Inflammatory macrophage treated with lipopolysaccharide for 4 hours (primary cell): ENCODE data around the gene PPP1R3C.

Experiments used
- DNase-seq: peaks from one replicate; pipeline ENCODE4 v3.0.0-alpha.2; 2020

The PPP1R3C gene

DNA sequence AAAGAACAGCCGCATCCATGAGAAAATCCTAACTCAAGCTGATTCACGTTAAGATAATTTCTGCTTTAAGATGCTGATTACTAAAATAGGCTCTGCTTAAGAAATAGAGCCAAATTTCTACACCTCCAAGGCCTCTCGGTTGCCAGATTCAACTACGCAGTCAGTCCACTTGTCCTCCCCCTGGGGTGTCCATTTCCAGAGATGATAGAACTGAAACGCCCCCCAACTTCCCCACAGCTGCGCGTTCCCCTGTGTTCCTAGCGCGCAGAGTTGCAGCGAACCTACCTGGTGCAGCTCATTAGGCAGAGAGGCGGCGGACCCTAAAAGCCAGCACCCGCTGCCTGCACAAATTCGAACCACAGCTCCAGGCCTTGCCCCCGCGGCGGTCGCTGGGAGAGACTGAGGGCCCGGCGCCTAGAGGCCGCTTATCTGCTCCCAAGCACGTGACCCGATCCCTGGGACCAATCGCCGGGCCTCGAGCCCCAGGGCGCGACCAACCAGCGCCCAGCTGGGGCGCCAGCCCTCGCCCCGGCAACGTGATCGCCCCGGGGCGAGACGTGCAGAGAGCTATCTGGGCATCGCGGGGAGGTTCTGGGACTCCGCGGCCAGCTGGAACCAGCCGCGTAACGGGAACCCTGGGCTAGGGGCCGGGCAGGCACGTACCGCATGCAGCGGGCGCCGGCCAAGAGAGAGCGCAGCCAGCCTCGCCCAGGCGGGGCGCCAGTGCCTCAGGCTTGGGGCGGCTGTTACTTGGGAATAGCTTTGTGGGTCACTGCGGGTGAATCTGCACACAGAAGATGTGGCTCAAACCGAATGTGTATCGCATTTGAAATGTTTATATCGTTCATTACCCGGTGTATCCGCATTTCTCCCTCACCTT, at the start of gene PPP1R3C:
Gene PPP1R3C (minus strand): TSS at position 401 of the 880 bp plus-strand sequence. CDS start 102 bp downstream, at position 299.
- DNase-seq, result peak; percentile 26

DNA sequence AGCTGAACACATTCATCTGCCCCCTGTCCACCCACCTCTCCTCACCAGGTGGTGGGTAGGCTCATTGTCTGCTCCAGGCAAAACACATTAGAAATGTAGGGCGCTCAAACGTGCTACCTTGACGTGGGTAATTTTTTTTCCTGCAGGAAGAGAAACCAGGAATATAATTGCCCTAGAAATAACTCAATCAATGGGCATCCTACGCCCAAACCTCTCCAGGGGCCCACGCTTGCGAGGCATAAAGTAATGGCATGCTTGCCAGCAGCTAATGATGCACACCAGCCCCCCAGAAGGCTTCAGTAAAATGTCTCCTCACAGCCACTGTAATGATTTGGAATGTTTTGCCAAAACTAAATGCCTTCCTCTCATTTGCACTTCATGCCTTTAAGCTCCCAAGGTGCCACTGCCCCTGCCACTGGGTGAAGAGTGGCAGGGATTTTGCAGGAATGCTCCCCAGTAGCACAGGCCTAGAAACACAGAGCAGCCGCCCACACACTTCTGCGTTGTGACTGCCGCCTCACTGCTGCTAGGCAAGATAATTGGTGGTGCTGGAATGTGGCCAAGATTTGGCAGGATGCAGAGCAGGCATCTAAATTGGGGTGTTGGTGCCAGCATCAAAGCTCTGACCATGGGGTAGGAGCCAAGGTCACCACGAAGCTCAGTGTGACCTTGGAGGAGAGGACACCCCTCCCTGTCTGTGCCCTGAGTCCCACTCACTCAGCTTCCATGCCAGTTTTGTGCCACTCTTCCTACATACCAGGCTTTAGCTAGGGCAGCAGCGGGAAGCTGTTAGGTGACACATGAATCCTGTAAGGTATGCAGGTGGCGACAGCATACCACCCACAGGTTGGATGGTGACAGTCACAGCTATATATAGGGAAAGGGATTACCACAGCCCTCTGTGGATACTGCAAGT, 48.7 kb upstream of the PPP1R3C start:
- no peak for DNase-seq

DNA sequence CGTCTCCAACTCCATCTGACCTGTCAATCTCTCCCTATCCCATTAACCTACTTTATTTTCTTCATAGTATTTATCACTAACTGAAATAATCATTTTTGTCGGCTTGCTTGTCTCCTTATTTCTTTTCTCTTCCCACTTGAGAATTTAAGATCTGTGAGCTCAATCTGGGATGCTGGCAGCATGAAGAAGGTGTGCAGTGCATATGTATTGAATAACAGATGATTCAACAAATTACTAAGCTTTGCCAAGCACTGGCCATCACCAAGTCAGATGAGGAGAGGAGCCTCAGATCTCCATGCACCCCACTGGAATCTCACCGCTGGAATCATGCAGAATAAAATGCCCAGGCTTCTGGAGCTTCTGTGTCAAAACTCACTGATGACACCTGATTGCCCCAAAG, 47.6 kb upstream of the PPP1R3C start:
- no peak for DNase-seq

DNA sequence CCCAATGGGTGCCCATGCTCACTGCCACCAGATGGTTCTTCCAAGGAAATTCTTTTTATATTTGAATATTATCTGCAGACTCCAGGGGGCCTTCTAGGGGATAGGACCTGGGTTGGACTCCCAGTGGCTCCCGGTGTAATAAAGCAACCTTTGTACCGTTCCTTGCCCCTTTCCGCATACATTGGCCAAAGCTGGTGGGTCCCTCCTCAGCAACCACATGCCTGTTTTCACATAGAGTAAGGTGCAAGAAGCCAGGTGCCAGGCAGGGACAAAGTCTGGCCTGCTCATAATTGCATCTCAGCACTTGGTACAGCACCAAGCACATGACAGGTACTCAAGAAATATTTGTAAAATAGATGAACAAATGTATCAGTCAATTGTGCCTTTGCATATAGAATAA, 46.4 kb upstream of the PPP1R3C start:
- no peak for DNase-seq

DNA sequence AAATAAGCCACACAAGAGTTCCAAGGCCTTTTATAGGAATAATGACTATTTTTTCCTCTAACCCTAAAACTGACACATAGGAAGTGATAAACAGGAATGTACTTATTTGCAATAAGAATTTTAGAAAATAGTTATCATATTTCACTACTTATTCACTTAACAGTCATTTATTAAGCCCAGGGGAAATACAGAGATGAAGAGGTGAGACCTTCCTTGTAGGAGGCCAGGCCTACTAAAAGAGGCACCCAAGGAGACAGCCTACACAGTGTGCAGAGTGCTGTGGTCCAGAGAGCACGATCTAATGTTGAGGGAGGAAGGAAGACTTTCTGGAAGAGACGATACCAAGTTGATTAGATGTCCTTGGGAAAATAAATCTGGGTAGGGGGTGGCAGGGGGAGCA, 45.0 kb upstream of the PPP1R3C start:
- no peak for DNase-seq

DNA sequence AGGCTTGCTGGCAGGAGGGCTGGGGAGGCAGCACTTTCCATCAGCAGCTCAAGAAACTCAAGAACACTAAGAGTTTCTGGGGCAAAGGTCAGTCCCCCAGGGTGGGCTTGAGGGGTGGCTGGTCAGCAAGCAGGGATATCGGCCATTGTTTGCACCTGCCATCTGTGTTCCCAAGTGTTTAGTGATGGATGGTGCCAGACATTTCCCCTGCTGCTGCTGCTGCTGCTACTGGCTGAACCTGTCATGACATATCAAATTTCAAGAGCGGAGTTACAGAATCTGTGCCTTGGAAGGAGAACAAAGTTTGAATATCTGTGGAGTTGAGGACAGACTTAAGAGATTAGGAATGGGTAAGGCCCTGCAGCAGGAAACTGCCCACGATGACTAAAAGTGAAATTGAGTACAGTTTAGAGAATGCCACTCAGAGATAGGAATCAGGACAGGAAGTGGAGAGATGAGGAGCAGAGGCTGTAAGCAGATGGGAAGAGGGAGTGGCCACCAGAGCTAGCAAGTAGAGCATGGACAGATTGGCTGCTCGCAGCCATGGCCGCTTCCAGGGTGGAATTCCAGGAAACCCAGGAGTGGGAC, 39.2 kb upstream of the PPP1R3C start:
- DNase-seq, result no peak

DNA sequence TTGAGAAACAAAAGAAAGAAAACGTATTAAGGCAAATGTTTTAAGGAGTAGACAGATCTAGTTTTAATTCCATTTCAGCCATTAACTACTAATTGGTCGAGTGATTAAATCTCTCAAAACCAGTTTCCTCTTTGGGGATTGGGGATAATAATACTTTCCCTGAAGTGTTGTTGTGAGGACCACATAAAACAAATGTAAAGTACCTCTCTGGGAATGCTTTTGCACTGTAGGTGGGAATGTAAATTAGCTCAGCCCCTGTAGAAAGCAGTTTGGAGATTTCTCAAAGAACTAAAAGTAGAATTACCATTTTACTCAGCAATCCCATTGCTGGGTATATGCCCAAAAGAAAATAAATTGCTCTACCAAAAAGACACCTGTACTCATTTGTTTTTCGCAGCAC, 36.0 kb upstream of the PPP1R3C start:
- no peak for DNase-seq

DNA sequence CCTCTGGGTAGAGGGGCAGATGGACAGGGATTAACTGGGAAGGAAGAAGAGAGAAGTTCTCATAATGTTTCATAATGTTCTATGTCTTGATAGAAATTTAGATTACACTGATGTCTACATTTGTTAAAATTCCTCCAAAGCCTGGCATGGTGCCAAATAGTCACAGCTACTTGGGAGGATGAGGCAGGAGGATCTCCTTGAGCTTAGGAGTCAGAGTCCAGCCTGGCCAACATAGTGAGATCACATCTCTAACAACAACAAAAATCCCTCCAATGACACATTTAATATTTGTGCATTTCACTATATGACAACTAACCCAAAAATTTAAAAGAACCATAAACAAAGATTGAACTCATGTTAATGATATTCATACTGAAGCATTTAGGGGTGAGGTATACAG, 33.0 kb upstream of the PPP1R3C start:
- DNase-seq, result no peak

DNA sequence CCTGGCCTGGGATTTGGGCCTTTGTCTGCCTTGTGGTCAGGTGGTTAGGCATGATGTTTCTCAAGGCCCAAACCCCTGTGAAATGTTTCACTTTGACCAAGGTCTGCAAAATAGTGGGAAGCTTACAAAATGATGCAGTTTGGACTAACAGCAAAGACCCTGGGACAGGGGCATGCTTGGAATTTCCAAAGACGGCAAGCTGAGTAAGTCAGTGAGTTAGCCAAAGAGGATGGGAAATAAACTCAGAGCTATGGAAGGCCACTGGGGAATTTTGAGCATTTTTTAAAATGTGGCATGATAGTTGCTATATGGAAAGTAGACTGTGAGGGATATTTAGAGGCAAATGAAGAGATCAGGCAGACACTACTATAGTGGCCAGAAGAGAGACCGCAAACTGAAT, 31.6 kb upstream of the PPP1R3C start:
- no peak for DNase-seq

DNA sequence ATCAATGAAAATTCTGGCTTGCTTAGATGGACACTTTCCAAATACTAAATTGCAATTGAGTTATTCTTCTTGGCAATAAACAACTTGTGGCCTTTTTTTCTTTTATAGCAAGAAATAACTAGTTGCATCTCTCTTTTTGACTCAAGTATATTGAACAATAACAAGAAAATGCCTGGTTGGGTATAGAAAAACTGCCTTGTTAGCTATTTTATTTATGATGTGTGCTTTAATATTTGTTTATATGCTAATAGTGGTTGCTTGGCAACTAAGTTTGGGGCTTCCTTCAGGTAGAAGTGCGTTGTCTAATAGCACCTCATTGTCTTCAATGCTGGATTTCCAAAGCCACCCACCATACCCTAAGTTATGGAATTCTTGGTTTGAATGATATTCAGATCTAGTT, 30.1 kb upstream of the PPP1R3C start:
- no peak for DNase-seq

DNA sequence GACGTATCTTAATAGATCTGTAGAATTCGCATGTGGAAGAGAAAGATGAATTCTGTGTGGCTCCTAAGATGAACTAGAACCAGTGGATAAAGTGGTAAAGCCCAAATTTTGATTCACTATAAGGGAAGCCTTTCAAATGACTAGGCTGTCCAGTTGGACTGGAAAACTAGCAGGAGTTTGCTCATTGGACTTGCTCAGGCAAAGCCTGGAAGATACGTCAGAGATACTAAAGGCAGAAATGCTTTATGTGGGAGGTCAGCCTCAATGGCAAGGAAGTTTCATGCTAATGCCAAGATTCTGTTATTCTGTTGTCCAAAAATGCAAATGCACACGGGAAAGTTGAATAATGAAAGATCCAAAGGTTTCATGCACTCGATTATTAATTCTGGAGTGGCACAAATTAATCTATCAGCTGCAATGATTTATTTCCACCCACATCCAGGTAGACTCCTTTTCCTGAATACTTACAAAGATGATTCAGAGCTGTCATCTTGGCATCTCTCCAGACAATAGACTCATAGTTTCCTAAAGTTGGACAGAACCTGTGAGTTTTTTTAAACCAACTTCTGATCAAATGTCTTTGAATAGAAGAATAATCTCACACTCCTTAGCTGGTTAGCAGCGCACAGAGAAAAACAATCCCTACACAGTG, 20.5 kb upstream of the PPP1R3C start:
- no peak for DNase-seq

DNA sequence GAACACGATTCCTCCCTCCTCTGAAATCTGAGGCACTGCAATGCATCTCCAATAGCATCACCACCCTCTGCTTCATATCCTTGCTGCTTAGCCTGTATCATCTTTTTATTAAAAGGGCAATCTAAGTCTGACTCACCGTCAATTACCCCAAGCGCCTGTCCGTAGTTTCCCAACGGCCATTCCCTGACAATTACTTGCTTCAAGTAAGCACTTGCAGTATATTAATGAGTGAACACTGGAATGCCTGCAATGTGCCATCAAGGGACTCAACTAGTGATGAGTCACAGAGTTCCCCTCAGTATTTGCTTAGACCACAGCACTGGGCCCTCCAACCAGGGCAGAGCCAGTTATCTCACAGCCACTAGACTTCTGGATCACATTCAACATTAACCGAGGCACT, 19.5 kb upstream of the PPP1R3C start:
- DNase-seq, result no peak

DNA sequence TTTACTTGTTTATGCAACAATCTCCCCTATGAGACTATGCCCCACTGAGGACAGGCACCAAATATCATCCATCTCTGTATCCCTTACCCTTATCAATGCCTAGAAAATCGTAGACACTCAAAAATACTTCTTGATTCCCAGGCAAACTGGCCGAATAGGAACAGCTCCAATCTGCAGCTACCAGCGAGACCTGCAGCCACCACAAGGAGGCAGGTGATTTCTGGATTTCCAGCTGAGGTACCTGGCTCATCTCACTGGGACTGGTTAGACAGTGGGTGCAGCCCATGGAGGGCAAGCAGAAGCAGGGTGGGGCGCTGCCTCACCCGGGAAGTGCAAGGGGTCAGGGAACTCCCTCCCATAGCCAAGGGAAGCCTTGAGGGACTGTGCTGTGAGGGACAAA, 10.8 kb upstream of the PPP1R3C start:
- DNase-seq, result no peak

DNA sequence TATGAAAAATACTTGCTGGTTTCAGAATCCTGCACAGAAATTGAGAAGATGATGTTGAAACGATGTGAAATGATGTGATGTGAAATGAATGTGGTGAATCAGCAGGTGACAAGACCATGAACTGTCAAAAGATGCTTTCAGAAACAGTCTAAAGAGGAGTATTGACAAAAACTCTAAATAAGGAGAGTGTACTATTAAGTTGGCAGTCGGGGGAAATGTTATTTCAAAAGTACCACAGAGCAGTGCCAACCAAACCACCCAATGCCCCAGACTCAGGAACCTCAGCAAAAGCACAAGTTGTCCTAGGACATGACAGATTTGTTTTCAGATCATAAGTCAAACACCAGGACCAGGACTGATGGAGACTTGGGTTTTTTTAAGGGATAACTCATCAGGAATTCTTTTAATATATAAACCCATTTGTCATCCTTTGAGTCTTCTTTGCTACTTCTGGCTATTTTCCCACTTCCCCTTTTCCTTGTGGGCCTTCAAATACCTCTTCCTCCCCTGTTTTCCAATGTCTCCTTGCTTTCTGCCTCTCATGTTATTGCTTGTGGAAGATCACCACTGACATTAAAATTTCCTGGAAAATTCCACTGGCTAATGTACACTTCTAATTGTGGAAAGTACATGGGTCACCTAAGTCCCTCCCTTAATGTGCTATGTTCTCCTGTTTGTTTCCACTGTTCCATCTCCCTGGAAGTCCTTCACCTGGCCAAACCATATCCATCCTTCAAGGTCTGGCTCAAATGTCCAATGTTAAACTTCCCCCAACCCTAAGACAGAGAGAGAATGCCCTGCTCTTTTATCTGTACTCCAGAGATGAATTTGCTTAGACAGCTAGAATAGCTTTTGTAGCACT, 10.2 kb upstream of the PPP1R3C start:
- no peak for DNase-seq

DNA sequence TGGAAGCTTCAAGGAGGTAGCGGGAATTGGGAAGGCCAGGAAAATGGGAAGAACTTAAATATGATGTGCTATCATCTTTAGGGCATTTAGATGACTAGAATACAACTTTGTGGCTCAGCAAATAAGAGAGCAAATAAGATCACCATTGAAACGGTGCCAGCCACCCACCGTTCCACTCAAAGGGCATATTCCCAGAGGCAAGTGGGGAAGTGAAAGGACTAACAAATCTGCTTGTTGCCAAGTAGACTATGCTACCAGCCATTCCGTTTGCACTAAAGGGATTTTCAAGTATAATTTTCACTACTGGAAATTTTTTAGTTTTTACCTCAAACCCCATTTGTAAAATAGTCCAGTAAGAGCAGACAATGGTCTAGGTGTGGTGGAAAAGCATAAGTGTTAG, 4.0 kb upstream of the PPP1R3C start:
- no peak for DNase-seq

DNA sequence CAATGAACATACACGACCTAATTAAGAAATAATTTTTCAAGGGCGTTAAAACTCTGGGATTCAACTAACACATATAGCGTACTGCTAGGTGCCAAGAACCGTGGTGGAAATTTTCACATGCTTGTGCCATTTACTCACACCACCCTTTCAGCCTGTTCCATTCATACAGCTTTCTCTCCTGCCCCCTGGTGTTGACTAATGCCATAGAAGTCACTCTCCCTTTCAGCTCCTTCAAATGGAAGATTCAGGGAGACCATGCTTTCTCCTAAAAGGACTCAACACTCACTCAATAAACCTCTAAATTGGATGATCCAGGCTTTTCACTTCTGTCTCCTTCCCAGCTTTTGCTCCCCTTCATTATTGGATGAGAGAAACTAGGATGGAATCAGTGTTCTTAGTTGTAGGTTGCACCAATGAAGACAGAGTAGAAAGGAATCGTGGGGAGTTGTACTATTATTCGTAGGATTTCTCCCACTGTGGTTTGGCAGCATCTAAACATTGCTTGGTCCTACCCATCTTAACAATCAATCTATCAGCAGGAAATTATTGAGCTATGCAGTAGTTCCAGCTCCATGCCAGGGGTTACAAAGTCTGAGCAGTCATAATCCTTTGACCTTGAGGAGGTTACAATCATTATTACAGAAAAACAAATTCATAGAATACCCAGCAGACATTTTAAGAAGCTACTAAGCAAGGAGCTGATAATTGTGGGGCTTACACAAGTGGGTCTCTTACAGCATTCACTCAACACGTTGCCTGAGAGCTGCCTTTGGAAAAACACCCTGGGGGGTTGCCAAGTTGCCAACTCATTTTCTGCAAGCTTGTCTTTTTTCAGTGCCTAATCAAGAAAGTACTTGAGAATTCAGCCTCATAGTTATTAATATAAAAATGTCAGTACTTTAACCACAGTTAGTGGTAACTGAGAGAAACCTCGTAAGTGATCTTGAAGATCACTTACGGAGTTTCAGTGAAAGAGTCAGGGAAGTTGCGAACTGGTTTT, 2.8 kb upstream of the PPP1R3C start:
- DNase-seq, result peak; percentile 55

DNA sequence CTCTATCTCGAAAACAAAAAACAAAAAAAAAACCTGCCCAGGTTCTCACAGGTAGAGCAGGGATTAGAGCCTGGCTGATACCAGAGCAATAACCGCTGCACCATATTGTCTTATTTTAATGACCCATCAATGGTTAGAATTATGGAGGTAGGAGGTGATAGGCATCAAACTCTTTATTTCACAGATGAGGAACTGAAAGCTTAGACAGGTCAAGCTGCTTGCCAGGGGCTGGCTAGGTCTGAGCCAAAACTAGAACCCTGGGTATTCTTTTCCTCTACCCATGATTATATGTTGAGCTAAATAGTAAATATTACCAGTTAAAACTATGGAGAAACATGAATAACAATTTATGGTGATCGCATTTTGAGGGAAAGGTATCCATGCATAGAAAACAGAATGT, 2.0 kb upstream of the PPP1R3C start:
- no peak for DNase-seq

DNA sequence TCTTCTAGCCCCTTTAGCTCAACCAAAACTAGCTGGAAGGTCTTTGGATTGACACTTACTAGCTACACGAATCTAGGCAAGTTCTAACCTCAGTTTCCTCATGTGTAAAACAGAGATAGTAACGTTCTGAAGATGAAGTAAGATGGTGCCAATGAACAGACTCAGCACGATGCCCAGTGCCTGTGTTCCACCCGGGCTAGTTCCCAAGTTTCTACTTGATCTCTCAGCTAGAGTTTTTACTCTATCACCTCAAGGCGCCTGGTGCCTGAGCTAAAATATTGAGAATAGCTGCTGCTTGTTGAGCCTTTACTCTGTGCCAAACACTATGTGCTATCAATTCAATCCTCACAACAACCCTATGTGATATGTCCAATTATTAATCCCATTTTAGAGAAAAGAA, 1.4 kb upstream of the PPP1R3C start:
- no peak for DNase-seq

DNA sequence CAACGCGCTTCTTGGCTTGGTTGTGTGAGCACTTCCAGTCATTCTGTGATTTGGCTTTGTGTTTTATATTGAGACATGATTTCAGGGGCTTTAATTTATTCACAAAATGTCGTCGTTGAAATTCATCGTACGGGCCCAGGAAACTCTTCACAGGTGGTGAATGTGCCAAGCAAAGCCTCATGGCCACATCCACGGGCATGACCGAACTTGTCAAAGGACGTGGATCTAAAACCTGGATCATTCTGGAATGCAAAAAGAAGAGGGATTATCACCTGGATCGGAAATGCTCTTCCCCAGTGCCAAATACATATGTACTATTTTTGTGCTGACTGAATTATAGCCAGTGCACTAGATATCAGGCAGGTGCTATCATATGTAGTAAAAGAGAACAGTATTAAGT, 2.2 kb downstream of the PPP1R3C start:
- DNase-seq, result no peak

DNA sequence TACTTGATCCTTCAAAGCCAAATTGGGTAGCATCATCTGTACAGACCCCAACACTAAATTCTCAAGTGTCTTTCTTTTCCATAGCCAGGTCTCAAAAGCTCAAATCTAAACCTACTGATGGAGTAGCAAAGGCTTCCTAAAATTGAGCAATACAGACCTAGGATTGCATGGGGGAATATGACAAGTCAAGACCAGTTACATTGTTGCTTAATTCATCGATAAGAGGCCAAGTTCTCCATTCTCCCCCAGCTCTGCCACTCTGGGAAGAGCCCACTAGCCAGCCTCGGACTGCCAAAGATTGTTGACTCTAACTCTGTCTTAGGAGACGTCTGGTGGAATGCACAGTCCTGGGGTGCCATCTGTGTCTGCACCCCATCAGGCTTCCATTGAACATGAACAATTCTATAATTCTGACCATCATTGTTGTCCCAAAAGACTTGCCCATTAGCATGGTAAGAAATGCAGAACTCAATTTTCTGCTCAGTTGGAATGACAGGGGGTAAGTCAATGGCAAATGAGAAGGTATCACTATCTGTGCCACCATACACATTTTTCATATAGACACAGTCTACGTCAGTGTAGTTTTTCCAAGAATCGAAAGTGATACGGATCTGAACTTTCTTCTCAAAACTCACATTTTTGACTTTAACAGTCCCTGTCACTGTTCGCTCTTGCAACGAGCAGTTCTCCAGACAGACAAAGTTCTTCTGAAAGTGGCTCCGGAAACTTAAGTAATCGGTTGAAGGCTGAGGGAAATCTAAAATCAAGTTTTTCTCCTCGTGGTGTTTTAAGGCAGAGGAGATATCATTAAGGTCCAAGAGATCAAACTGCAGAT, 2.9 kb downstream of the PPP1R3C start:
- DNase-seq, result no peak
